Prostate gland (tissue), 2 donors: Measurements from ENCODE around the gene ACCSL.

ENCODE experiments used
- CTCF ChIP-seq, 4 experiments: fragments of 200-600 bp in 2 of 4; fragments of 450-650 bp in 2 of 4; sonication (generic) in 2 of 4; IDR thresholded peaks; 1 replicate in 3 of 4; 2 replicates in 1 of 4; pipeline ENCODE4 v1.5.1; 2016 to 2019; ENCODE audit warnings: antibody characterized with exemption in 4 of 4, mild to moderate bottlenecking in 2 of 4, moderate library complexity in 2 of 4
- POLR2A ChIP-seq: fragments of 450-650 bp; IDR thresholded peaks from one replicate; pipeline ENCODE4 v1.6.1; 2016; ENCODE audit warnings: antibody characterized with exemption, mild to moderate bottlenecking
- POLR2AphosphoS5 ChIP-seq: sonication (generic); formaldehyde crosslinking; IDR thresholded peaks from one replicate; pipeline ENCODE4 v1.6.1; 2017; ENCODE audit warnings: antibody characterized with exemption

- TF ChIP-seq CTCF (IDR thresholded peaks at IDR 0.05) (no peak), POLR2A (no peak), POLR2AphosphoS5 (no peak)
Measured at GRCh38 chr11:44082645-44083044, 34.9 kb downstream of the ACCSL start.
